Fibroblast of mammary gland (primary cell): ENCODE data around the gene ACTL10.

Experiments
- DNase-seq: peaks from one replicate; pipeline ENCODE4 v3.0.0-alpha.2; 2010; ENCODE audit warnings: low read depth
- H3K4me3 ChIP-seq: 2 replicates; pipeline ENCODE4 v1.5.1; 2011; ENCODE audit warnings: low read depth, mild to moderate bottlenecking, low read length, moderate library complexity; ENCODE audit not compliant: control insufficient read depth
- TF ChIP-seq, protein P1 (sequence below): conservative IDR thresholded peaks from 2 replicates; pipeline ENCODE4 v1.5.1; 2011; ENCODE audit warnings: low read depth, low read length, inconsistent platforms; ENCODE audit not compliant: control insufficient read depth, insufficient read depth

The ACTL10 gene

DNA sequence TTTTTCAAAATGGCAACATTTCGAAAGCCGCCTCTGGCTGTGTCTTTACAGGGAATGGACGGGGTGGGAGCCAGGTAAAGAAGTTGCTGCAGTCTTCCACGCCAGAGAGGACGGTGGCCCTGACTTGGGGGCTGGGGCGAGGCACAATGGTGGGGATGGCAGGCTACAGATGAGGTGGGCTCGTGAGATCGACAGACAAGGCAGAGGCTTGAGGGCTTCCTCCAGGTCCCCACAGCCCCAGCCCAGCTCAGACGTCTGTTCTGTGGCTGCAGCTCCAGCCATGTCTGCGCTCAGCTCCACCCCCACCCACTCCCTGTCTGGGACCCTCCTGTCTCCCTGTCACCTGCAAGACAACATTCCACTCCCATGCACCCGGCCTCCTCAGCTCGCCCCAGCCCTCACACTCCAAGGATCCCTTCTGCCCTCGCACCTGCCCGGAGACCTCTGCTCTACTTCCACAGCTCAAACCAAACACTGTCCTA is 12.0 kb upstream of the ACTL10 start:
- no peak overlapping the region for H3K4me3 ChIP-seq
- TF ChIP-seq, protein P1, sequence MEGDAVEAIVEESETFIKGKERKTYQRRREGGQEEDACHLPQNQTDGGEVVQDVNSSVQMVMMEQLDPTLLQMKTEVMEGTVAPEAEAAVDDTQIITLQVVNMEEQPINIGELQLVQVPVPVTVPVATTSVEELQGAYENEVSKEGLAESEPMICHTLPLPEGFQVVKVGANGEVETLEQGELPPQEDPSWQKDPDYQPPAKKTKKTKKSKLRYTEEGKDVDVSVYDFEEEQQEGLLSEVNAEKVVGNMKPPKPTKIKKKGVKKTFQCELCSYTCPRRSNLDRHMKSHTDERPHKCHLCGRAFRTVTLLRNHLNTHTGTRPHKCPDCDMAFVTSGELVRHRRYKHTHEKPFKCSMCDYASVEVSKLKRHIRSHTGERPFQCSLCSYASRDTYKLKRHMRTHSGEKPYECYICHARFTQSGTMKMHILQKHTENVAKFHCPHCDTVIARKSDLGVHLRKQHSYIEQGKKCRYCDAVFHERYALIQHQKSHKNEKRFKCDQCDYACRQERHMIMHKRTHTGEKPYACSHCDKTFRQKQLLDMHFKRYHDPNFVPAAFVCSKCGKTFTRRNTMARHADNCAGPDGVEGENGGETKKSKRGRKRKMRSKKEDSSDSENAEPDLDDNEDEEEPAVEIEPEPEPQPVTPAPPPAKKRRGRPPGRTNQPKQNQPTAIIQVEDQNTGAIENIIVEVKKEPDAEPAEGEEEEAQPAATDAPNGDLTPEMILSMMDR = no peak

DNA sequence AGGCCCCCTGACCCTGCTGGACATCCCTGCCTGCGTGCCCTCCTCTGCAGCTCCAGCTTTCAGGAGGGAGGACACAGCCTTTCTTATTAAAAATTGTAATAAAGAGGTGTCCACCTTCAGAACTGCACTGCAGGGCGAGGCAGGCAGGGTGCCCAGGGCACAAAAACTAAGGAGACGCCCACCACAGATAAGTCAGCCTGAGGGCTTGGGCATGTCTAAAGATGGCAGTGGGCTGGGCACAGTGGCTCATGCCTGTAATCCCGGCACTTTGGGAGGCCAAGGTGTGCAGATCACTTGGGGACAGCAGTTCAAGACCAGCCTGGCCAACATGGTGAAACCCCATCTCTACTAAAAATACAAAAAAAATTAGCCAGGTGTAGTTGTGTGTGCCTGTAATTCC is 11.6 kb upstream of the ACTL10 start:
- no peak for DNase-seq
- H3K4me3 ChIP-seq = no peak overlapping the region
- TF ChIP-seq, protein P1 = no peak

More for the DNA sequence above, 12.0 kb upstream of the ACTL10 start:
- DNase-seq = no peak

DNA sequence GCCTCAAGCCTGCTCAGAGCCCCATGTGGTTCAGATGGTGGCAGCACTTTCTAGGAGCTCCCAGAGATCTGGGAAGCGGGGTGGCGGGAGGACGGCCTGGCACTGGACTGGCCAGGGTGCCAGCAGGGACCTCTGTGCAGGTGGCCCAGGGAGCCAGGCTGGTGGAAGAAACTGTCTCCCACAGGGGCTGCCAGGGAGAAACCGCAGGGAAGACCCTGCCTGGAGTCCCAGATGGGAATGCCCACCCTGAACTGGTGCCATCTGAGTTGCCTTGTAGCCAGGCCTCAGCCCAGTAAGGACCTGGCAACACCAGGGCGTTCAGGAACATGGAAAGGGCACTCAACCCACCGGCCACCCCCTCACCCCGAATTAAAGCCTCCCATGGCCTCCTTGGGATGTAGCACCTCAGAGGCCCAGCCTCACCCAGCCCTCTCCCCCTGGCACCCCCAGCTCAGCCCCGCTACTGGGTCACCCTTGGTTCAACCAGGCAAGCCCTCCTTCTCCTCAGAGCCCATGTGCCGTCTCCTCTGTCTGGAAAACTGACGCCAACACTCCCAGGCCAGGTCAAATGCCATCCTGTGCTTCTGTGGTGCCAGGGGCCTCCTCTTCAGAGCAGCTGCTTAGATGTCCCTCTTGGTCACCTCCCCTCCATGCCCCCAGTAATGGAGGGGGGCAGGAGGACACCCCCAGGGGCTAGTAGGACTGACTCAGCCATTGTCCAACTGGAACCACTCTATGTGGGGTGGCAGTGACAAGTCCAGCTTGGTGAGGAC is 10.5 kb upstream of the ACTL10 start:
- TF ChIP-seq, protein P1 = no peak
- no peak overlapping the region for H3K4me3 ChIP-seq
- no peak for DNase-seq

DNA sequence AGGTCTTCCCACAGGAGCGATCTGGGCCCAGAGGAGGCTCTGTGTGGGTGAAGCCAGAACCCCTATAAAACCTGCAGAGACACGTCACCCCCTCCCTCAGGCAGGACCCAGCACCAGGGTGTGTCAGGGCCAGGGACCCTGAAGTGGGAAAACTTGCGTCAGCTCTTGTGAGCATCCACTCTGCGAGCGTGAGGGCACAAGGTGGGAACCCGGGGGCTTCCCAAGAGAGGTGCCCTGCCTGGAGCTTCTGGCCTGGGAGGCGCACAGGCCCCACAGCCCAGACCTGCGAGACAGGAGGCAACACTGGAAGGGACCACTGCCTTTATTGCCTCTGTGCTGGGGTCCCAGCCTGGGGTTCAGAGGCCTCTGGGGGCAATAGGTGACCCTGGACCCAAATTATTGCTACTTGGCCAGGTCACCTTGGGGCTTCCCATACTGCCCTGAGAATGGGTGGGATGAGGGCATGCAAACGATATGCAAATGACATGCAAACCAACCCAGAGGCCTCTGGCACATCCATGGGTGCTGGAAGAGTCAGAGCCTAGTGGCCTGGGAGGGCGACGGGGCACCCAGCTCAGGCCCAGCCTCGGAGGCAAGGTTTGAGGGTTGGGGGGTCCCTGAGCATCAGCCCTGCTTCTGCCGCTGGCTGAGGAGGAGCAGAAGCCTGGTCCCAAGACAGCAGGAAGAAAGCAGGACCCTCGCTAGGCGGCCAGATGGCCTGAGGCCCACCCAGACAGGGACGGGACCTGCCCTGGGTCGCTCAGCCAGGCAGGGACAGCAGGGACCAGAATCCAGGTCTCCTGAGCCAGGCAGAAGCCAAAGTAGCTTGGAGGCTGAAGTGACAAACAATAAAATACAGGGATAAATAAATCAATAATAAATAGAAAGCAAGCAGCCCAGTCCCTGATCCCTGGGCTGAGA is 9.7 kb upstream of the ACTL10 start:
- TF ChIP-seq, protein P1 = no peak
- no peak overlapping the region for H3K4me3 ChIP-seq
- DNase-seq = no peak

DNA sequence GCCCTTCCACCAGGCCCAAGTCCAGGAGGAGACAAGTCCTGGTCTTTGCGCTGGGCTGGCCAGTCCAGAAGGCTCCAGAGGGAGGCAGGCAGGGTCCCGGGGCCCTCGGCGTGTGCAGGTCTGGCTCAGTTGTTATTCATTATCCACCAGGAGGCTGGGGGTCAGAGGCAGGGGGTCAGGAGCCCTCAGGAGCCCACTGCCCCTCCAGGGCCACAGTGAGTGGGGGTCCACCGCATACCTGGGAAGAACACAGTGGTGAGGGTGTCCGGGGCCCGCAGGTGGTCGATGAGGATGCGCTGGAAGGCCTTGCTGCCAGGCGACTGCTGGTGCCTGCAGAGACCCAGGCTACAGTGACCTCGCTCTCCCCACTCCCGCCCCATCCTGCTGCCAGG is 9.0 kb upstream of the ACTL10 start:
- no peak overlapping the region for H3K4me3 ChIP-seq
- no peak for DNase-seq
- TF ChIP-seq, protein P1 = no peak

DNA sequence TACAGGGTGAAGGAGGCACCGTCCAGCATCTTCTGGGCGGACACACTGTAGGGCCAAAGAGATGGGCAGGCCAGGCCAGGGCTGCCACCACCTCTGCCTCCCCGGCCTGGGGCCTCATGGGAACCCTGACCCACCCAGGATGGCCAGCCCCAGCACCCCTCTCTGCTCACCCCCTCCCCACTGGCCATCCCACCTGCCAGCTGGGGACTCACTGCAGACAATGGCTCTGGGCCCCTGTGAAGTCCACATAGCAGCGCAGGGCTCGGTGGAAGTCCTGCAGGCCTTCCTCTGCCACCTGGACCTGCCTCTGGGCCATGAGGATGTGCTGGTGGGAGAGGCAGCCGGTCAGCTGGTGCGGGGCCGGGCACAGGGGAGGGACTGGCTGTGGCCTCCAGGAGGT is 8.2 kb upstream of the ACTL10 start:
- TF ChIP-seq, protein P1 = no peak
- no peak overlapping the region for H3K4me3 ChIP-seq
- DNase-seq = no peak
